GM18526 (cell line): ENCODE measurements around the gene PTPRN2.

Experiments used
- POLR2A ChIP-seq: IDR thresholded peaks from 3 replicates; pipeline ENCODE4 v1.6.1; 2011; ENCODE audit not compliant: insufficient read length; ENCODE audit errors: extremely low read depth

PTPRN2 gene

DNA sequence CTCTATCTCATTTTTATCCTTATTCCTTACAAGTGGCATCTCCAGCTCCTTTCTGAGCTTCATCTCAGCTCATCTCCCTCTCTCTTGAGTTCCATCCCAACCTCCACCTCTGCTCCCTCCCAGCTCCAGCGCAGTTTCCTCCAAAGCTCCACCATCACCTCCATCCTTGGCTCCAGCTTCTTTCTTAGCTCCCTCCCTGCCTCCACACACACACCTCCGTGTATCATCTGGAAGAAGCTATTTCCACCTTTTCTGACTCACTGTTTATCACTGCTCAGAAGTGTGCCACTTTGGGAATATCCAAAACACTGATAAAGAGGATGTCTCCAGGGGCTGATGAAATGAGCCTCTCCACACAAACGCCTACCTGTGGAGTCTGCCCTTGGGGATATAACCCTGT, 481.4 kb downstream of the PTPRN2 start:
- no peak for TF ChIP-seq POLR2A

DNA sequence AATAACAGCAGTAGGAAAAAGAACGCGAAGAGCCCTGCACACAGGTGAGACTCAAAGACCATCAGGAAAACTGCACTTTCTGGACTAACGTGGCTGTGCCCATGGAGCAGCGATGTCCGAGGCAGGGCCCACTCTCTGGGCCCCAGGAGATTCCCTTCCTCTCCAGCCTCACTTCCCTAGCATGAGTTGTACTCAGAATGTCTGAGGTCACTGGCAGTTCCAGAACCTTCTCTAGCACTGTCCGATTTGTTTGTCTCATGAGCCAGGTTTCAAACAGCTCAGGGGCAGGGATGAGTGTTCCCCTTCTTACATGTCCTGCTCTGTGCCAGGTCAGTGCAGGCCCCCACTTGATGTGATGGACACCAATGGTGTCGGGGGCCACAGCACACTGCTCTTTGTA, 484.2 kb downstream of the PTPRN2 start:
- no peak for TF ChIP-seq POLR2A

DNA sequence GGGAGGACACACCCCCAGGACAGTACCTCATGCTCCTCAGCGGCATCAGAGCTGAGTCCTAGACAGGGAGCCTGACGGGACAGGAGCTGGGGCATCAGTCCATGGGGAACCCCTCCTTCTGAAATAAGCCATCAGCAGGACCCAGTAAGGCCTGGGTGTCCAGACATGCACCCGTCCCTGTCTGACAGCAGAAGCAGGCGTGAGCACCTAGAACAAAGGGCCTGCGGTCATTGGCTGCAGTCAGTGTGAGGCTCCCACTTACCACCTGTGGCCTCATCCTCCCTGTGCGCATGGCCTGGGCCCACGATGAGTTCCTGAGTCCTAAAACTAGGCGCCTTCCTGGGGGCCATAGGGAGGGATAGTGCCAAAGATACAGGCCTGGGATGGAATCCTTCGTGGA, 484.7 kb downstream of the PTPRN2 start:
- TF ChIP-seq POLR2A = no peak

DNA sequence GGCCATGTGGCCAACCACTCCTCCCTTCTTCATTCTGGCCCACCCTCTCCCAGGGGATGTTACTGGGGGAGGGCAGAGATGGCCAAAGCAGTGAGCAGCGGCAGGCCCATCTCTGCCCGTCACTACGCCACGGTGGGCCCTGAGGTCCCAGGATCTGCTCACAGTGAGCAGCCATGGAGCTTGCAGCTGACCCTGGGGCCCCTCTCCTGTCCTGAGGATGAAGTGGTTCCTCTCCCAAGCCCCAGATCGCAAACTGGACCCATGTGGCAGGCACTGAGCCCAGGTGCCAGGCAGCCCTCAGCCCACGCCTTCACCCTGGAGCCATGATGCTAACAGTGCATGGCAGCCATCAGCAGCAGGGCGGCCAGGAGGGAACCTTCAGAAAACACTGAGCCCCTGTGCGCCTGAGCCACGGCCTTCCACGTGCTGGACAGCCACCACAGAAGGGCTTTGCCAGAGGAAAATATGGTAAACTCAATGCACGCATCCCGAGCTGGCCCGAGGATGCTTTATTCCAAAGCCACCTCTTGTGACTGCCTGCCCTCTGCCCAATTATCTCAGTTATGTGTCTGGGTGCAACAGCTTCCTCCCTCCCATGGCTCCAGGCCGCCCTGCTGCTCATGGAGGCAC, 485.7 kb downstream of the PTPRN2 start:
- TF ChIP-seq POLR2A = no peak

DNA sequence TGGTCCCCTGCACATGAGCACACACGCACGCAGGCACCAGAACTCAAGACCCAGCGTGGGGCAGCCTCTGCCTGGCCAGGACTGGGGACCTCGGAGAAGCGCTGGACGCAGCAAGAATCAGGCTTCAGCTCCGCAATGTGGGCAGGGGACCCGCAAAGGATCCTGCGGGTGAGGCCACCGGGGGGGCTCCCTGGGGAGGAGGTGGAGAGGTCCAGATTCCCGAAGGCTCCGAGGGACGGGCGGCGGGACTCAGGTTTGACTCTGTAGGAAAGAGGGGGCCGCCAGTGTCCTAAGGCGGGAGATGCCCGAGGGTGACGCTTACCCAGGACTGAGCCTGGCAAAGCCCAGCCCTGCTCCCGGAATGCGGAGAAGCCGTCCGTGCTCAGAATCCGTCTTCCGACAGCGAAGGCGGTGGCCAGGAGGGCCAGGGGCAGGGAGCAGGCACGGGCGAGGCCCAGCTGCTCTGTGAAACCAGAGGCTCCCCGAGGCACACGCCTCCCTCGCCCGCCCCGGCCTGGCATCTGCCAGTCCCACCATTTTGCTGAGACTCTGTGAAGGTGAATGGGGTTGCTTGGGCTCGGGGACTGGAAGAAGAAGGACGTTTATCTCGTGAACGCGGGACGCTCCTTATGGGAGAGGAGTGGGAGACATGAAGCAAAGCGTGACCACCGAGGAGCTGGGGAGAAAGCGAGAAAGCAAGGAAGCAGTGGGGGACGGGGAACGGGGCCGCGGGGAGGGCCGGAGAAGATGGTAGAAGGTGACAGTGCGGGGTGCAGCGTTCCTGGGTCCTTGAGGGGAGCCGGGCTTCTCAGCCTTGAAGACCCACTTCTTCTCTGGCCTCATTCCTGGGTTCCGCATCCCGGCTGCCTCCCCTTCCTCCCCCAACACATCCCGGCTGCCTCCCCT, 489.2 kb downstream of the PTPRN2 start:
- TF ChIP-seq POLR2A = no peak

DNA sequence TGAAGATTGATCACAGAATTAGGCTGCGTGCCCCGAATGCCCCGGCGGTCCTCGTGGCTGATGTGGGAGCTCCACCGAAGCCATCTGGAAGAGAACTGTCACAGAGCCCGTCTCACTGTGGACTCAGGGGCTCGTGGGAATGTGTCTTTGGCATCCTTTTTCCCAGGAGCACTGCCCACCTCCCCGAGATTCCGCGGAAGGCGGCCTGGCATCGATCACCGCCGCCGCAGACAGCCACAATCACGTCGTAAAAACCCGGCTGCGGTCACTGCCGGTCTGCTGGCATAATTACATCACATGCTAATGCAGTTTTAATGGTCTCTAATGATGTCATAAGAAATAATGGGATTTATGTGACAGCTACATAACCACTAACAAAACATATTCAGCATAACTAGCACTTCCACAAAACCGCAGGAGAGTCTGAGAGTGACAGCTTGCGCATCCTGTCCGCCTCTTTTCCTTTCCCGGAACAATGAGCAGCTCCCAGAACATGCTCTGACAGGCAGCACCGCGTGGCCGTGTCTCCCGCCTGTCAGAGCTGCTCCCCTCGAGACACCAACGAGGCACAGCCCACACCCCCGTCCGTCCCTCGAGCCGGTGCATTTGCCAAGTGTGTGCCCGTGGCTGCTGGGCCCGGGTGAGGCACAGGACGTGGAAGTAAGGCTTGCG, 490.0 kb downstream of the PTPRN2 start:
- no peak for TF ChIP-seq POLR2A

DNA sequence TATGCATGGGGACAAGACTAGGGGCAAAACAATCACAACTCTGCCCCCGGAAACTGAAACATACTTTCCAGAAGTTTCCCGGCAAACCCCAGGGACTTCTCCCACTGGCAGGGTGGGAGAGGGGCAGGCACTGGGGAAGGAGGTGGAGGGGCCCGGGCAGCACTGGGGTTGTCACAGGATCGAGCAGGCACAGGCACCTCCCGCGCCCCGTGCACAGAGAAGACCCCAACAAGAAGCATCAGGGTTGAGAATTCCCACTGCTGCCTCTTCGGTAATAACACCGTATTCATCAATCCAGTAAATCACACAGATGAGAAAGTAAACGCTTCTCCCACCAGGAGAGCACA, 490.5 kb downstream of the PTPRN2 start:
- no peak for TF ChIP-seq POLR2A

DNA sequence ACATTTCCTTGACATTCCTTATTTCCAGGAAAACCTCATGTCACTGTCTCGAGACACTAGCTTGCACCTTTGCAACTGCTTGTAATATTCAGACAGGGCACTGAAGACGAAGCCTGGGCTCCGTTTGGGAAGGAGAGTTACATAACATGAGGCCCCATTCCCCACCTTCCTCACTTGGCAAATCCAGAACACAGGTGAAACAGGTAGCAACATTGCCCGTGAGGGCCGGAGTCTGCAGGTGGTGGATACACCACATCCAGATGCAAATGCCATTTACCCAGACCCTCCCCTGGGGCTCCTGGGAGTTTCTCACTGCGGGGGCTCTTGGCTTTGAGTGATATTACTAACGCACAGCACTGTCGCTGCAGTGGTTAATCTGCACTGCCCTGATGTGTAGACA, 491.0 kb downstream of the PTPRN2 start:
- TF ChIP-seq POLR2A = no peak

DNA sequence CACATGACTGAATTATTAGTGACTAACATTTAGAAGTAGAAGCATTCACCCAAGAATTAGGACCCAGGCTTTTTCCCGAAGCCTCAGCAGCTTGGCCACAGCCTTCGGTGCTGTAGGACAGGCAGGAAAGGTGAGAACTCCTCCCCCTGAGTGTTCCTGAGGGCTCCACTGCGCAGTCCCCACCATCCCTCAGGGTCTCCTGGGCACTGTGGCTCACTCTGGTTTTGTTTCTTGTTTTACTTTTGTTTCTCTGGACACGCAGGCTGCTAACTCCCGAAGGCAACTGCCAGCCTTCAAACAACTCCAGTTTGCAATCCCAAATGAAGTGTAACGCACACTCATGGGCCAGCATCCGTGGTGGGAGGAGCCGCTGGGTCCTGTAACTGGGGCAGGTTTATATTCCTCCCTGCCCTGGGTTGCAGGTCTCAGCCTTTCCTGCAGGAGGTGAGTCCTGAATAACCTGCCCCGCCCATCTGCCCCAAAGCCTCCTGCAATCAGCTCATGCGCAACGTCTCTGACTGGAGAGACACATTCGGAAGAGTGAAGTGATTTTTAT, 492.9 kb downstream of the PTPRN2 start:
- no peak for TF ChIP-seq POLR2A

DNA sequence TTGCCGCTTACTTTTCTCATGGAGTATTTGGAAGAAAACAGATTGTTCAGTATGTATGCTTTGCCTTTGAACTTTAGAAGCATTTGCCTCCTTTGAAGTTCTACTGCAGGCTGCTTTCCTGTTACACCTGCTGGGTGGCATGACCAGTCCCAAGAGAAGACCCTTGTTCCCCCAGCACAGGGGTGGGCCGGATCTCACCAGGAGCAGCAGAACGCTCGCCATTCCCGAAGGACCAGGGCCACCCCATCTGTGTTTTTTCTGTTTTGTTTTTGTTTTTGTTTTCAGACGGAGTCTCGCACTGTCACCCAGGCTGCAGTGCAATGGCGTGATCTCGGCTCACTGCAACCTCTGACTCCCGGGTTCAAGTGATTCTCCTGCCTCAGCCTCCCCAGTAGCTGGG, 493.6 kb downstream of the PTPRN2 start:
- no peak for TF ChIP-seq POLR2A

DNA sequence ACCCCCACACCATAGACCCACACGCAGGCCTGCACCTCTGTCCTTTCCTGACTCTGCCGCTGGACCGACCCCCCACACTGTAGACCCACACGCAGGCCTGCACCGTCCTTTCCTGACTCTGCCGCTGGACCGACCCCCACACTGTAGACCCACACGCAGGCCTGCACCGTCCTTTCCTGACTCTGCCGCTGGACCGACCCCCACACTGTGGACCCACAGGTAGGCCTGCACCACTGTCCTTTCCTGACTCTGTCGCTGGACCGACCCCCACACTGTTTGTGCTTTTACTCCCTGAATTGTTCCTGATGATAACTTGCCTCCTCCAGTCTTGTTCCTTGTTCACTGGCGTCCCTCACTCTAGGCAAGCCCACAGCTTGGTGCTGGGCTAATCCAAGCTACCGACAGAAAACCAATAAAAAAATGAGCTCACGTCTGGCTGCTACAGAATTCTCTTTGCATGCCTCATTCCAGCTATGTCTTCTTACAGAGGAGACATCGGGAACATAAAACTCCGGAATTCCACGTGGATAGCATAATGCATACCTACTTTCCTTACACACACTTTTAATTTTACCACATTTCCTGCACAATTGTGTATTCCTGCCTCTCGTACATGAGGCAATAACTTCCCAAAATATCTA, 494.3 kb downstream of the PTPRN2 start:
- TF ChIP-seq POLR2A = no peak

DNA sequence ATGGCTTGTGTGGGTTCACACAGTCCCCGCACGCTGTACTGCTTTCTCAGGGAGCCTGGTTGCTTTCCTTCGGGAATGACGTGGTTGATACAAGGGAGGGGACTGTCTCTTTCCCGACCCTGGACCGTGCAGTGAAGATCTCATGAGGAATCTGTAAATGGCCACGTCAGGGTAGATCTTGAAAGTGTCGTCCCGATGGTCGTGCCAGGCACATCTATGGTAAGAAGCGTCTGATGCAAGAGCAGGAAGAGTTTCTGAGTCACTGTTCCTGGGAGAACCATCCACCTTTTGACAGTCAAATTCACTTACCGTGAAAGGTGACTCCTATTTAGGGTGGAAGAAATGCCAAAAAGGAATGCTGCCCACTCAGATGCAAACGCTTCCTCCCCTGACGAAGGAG, 500.4 kb downstream of the PTPRN2 start:
- no peak for TF ChIP-seq POLR2A

DNA sequence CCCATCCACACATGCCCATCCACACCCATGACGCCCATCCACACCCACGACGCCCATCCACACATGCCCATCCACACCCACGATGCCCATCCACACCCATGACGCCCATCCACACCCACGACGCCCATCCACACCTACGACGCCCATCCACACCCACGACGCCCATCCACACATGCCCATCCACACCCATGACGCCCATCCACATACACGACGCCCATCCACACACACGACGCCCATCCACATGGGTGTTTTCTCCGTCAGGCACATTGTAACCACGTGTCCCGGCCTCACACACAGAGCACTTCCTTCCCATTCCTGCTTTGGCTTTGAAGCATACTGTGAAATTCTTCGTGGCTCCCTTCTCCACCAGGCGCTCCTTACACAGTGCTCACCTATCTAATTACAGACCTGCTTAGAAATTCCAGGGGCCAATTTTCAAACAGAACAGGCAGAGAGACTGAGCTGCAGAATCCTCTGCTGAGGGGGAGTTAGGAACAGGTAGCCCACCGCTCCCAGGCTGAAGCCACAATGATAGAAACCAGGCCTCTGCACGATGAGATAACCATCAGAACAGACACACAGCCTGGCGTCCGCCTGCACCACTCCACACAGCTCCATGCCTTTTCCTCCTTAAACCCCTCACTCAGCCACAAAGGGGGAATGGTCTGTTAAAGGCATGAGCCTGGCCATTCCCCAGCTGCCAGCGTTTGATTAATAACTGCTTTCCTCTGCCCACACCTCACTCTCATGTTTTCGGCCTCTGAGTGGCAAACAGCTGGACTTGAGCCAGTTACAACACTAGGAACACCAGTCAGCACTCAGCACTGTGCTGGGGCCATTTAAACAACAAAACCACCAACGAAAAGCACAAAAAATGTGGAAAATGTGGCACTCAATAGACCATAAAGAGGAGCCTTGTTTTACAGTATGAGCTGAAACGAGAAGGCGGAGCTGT, 501.6 kb downstream of the PTPRN2 start:
- TF ChIP-seq POLR2A = no peak

DNA sequence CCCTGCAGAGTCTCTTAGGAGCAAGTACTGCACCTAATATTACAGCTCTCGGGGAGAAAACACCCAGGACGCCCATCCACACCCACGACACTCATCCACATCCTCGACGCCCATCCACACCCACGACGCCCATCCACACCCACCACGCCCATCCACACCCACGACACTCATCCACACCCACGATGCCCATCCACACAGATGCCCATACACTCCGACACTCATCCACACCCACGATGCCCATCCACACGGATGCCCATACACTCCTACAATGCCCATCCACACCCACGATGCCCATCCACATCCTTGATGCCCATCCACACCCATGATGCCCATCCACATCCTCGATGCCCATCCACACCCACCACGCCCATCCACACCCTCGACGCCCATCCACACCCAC, 503.1 kb downstream of the PTPRN2 start:
- no peak for TF ChIP-seq POLR2A
